Thyroid gland (tissue), 4 donors: ENCODE data around the gene MCF2L.

Source experiments
- CTCF ChIP-seq, 6 experiments: fragments of 200-600 bp in 3 of 6; fragments of 450-650 bp in 3 of 6; sonication (generic) in 3 of 6; IDR thresholded peaks; one replicate each; pipeline ENCODE4 v1.5.1; 2016 to 2019; ENCODE audit warnings: antibody characterized with exemption in 6 of 6, mild to moderate bottlenecking in 2 of 6, inconsistent platforms in 1 of 6, moderate library complexity in 1 of 6
- POLR2A ChIP-seq, 2 donors: fragments of 450-650 bp; IDR thresholded peaks; one replicate each; pipeline ENCODE4 v1.6.1; 2017; ENCODE audit warnings: antibody characterized with exemption in 2 of 2, mild to moderate bottlenecking in 2 of 2, moderate library complexity in 1 of 2

- TF ChIP-seq CTCF (IDR thresholded peaks at IDR 0.05), result no peak
- no peak for TF ChIP-seq POLR2A (IDR thresholded peaks at IDR 0.05)
These were observed 141.2 kb downstream of the MCF2L start for GRCh38 chr13:113110048-113110851.
